Epithelial cell of umbilical artery (primary cell): ENCODE measurements around the gene RCSD1. TPM values are rescaled to one million over a fixed set of nuclear protein-coding genes. Genes with fewer than 3 reads are reported as not detected.

ENCODE experiments used
- total RNA-seq: library from RNA; depleted of rRNA; stranded (reverse); fragments of >200 nt; gene quantifications from 2 replicates; pipeline ENCODE4 v1.2.3, GENCODE V29; 2014

The RCSD1 gene, protein sequence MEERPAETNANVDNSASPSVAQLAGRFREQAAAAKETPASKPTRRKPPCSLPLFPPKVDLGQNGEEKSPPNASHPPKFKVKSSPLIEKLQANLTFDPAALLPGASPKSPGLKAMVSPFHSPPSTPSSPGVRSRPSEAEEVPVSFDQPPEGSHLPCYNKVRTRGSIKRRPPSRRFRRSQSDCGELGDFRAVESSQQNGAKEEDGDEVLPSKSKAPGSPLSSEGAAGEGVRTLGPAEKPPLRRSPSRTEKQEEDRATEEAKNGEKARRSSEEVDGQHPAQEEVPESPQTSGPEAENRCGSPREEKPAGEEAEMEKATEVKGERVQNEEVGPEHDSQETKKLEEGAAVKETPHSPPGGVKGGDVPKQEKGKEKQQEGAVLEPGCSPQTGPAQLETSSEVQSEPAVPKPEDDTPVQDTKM
- total RNA-seq, result under 0.01 and 0.15 TPM in 2 replicates

GRCh38 chr1:167629681-167630567 lies at the start of gene RCSD1:
RCSD1 (plus strand) TSS chr1:167630232; CDS start chr1:167630424, 192 bp downstream.

DNA sequence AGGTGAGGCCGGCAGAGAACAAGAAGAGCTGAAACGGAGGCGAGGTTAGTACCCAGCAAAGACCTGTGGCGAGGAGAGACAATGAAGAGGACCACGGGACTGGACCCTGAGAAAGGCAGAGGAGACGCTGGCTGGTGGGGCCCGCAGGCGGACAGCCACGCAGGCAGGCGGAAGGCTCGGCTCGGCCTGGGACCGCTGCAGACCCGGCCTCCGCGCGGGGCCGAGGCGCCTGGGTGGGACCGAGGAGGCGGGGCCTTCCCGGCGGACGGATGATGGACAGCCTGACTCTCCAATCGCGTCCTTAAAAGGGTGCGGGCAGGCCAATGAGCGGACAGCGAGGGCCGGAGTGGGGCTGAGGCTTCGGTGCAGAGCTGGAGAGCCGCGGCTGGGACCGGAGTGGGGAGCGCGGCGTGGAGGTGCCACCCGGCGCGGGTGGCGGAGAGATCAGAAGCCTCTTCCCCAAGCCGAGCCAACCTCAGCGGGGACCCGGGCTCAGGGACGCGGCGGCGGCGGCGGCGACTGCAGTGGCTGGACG lies 91.7 kb downstream of the RCSD1 start, which contains the start of gene MPZL1:
MPZL1 (plus strand) TSS at position 366 of the 535 bp plus-strand sequence. CDS start 170 bp downstream, outside the sequence.

Other genes with a start within 250 kb of the RCSD1 start
- not detected in 2 replicates for gene CD247, start 111.7 kb upstream of the RCSD1 start, total RNA-seq
- gene CREG1, start 76.5 kb upstream of the RCSD1 start, total RNA-seq, result 11.0 and 16.9 TPM in 2 replicates
- 91.6 and 115 TPM in 2 replicates for gene MPZL1, start 91.8 kb downstream of the RCSD1 start, total RNA-seq